SU-DHL-6 (cell line): ENCODE data around the gene ZNF138.

Source experiments
- H2AFZ ChIP-seq: fragments of 200-600 bp; sonication (generic); 2 replicates; pipeline ENCODE4 v1.6.1; 2014; ENCODE audit warnings: low read depth, mild to moderate bottlenecking, moderate library complexity, mixed read lengths, antibody characterized with exemption, low read length; ENCODE audit not compliant: severe bottlenecking
- H3F3A ChIP-seq: fragments of 200-600 bp; shearing (Covaris generic); 2 replicates; pipeline ENCODE4 v1.6.0; 2016; ENCODE audit warnings: antibody characterized with exemption, mild to moderate bottlenecking; ENCODE audit not compliant: insufficient read depth
- H3K27ac ChIP-seq: fragments of 200-600 bp; sonication (generic); 2 replicates; pipeline ENCODE4 v1.5.1; 2016; ENCODE audit warnings: low read depth, mild to moderate bottlenecking, low read length, moderate library complexity, mixed read lengths
- H3K27me3 ChIP-seq: fragments of 200-600 bp; sonication (generic), shearing (Covaris generic); 2 replicates; pipeline ENCODE4 v1.6.0; 2014; ENCODE audit warnings: mild to moderate bottlenecking, low read length
- H3K36me3 ChIP-seq: fragments of 200-600 bp; sonication (generic); 2 replicates; pipeline ENCODE4 v1.6.1; 2014; ENCODE audit warnings: mild to moderate bottlenecking, low read length, mixed read lengths
- H3K4me2 ChIP-seq: fragments of 300-600, 200-600 bp; shearing (Covaris generic), sonication (generic); 2 replicates; pipeline ENCODE4 v1.6.0; 2014; ENCODE audit warnings: low read length, low read depth, mild to moderate bottlenecking; ENCODE audit not compliant: poor library complexity, severe bottlenecking
- H3K4me3 ChIP-seq: fragments of 200-600 bp; sonication (generic); 2 replicates; pipeline ENCODE4 v1.5.1; 2014; ENCODE audit warnings: antibody characterized with exemption, low read length, mild to moderate bottlenecking, mixed read lengths; ENCODE audit not compliant: insufficient read depth, poor library complexity, severe bottlenecking
- H3K79me2 ChIP-seq: fragments of 200-600 bp; sonication (generic); 2 replicates; pipeline ENCODE4 v1.6.1; 2014; ENCODE audit warnings: mild to moderate bottlenecking, low read length, moderate library complexity; ENCODE audit not compliant: insufficient read depth
- H3K9ac ChIP-seq: fragments of 200-600 bp; sonication (generic); 2 replicates; pipeline ENCODE4 v1.7.0; 2014; ENCODE audit warnings: mild to moderate bottlenecking, low read length
- H3K9me2 ChIP-seq: fragments of 200-600 bp; sonication (generic); replicated peaks from 2 replicates; pipeline ENCODE4 v1.6.1; 2014; ENCODE audit warnings: low read length; ENCODE audit not compliant: insufficient read depth
- H3K9me3 ChIP-seq: fragments of 200-600 bp; sonication (generic); 2 replicates; pipeline ENCODE4 v1.6.1; 2014; ENCODE audit warnings: low read length, mixed read lengths; ENCODE audit not compliant: insufficient read depth
- H4K20me1 ChIP-seq: fragments of 200-600 bp; sonication (generic); 2 replicates; pipeline ENCODE4 v1.6.1; 2014; ENCODE audit warnings: low read depth, mild to moderate bottlenecking, antibody characterized with exemption, low read length, moderate library complexity, mixed read lengths
- EZH2phosphoT487 ChIP-seq: fragments of 200-600 bp; sonication (generic), shearing (Covaris generic); conservative IDR thresholded peaks from 2 replicates; pipeline ENCODE4 v1.6.1; 2018; ENCODE audit warnings: mild to moderate bottlenecking, antibody characterized with exemption, low read length, moderate library complexity, mixed read lengths
- TF ChIP-seq, protein P1 (sequence below): fragments of 200-600 bp; sonication (generic); IDR thresholded peaks from one replicate; pipeline ENCODE4 v1.5.1; 2017; ENCODE audit warnings: antibody characterized with exemption, mild to moderate bottlenecking, low read length, moderate library complexity; ENCODE audit not compliant: insufficient read depth, poor library complexity, severe bottlenecking

ZNF138 gene

DNA sequence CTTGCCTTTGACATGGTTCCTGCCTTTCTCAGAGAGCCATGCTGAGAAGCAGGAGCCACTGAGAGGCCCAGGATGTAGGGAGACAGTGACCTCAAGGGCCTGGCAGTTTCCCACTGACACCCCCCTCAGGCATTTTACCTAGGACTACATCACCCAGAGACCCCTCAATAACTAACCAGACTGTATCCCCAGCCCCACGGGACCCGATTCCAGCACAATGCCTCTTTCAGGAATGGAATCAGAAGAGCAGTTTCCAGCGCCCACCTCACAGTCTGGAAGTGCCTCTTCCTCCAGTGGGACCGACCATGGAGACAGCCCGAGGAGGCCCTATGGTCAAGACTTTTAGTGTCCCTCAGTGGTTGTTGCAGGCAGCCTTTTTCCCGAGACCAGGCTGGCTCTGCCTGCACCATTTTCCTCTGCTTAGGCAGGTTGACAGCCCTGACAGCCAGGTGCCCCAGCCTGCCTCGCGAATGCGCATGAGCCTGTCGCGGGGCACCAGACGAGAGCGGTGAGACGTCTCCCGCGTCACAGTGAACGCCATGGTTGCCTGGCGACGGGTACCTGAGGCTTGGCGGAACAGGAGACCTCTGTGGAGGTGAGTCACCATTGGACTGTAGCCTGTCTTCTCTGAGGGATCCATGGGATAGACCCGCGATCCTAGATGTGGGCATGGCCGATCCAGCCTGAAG, 80.5 kb downstream of the ZNF138 start:
- Histone ChIP-seq H3K9me2 (no peaks in the 10 kb centered on the region), H3K36me3 (no peaks in the 10 kb centered on the region), H3K79me2 (no peaks in the 10 kb centered on the region), H3K9ac (no peak overlapping the region), H3K27ac (no peak overlapping the region), H3F3A (no peaks in the 10 kb centered on the region), H3K4me3 (no peak overlapping the region), H4K20me1 (no peaks in the 10 kb centered on the region), H3K27me3 (no peaks in the 10 kb centered on the region), H3K9me3 (no peaks in the 10 kb centered on the region), H3K4me2 (no peak overlapping the region), H2AFZ (no peak overlapping the region)
- TF ChIP-seq EZH2phosphoT487, result no peak
- TF ChIP-seq, protein P1, sequence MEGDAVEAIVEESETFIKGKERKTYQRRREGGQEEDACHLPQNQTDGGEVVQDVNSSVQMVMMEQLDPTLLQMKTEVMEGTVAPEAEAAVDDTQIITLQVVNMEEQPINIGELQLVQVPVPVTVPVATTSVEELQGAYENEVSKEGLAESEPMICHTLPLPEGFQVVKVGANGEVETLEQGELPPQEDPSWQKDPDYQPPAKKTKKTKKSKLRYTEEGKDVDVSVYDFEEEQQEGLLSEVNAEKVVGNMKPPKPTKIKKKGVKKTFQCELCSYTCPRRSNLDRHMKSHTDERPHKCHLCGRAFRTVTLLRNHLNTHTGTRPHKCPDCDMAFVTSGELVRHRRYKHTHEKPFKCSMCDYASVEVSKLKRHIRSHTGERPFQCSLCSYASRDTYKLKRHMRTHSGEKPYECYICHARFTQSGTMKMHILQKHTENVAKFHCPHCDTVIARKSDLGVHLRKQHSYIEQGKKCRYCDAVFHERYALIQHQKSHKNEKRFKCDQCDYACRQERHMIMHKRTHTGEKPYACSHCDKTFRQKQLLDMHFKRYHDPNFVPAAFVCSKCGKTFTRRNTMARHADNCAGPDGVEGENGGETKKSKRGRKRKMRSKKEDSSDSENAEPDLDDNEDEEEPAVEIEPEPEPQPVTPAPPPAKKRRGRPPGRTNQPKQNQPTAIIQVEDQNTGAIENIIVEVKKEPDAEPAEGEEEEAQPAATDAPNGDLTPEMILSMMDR, result no peak

DNA sequence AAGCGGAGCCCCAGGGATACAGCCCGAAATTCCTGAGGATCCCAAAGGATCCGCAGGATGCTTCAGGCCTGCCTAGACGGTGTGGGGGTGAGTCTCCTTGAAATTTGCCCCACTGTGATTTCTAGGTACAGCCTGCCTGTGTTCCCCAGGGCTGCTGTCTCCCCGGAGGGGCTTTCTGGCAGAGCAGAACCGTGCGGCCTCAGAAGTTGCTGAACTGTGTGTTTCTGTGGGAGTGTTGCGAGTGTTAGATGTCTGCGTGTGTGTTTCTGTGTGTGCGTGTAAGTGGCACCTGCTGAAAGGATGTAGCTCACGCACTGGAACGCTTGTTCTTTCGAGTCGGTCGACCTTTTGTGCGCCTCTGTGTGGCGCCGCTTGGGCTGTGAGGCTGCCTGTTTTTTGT, 81.0 kb downstream of the ZNF138 start:
- no peaks in the 10 kb centered on the region for H3K36me3 ChIP-seq
- H3K9me2 ChIP-seq, result no peaks in the 10 kb centered on the region
- H2AFZ ChIP-seq, result no peak overlapping the region
- H3K9ac ChIP-seq, result no peak overlapping the region
- no peak for TF ChIP-seq EZH2phosphoT487
- TF ChIP-seq, protein P1, result no peak
- no peak overlapping the region for H3K4me2 ChIP-seq
- H3K27ac ChIP-seq, result no peak overlapping the region
- H3F3A ChIP-seq, result no peaks in the 10 kb centered on the region
- no peak overlapping the region for H3K4me3 ChIP-seq
- no peaks in the 10 kb centered on the region for H4K20me1 ChIP-seq
- H3K27me3 ChIP-seq, result no peaks in the 10 kb centered on the region
- H3K9me3 ChIP-seq, result no peaks in the 10 kb centered on the region
- H3K79me2 ChIP-seq, result no peaks in the 10 kb centered on the region

DNA sequence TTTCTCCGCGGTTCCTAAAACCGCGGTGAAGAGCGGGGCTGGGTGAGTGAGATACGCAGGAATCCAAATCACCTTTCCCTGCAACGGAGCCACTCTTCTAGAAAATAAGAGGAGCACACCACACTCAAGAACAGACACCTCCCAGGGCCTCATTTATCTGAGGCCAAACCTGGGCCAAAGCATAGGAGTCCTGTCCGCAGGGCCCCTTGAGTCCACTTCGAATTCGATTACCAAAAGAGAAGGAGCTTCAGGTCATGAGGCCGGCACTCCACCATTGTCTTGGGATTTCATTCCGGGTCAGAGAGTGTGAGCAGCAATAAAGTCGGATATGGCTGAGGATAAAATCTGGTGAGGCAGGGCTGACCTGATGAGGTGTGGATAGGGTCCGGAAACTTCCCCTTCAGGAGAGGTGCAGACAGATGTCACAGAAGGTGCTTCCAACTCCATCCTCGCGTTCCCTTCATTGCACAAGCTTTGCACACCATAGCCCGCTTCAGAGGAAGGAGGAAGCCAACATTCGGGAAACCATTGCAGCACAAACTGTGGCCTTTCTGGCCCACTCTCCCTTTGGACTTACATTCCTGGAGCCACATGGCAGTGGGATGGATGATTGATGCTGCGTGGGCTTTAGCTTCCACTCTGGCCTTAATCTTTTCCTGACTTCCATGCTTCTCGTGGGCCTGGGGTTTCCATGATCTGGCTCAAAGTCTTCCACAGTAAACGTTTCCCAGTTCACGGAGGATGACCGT, 81.6 kb downstream of the ZNF138 start:
- no peaks in the 10 kb centered on the region for H3F3A ChIP-seq
- TF ChIP-seq EZH2phosphoT487, result no peak
- TF ChIP-seq, protein P1, result no peak
- H3K9me3 ChIP-seq, result no peaks in the 10 kb centered on the region
- no peak overlapping the region for H3K4me3 ChIP-seq
- no peaks in the 10 kb centered on the region for H4K20me1 ChIP-seq
- H3K4me2 ChIP-seq, result no peak overlapping the region
- H3K36me3 ChIP-seq, result no peaks in the 10 kb centered on the region
- no peaks in the 10 kb centered on the region for H3K79me2 ChIP-seq
- H3K27ac ChIP-seq, result no peak overlapping the region
- H3K9ac ChIP-seq, result no peak overlapping the region
- no peak overlapping the region for H2AFZ ChIP-seq
- H3K27me3 ChIP-seq, result no peaks in the 10 kb centered on the region
- H3K9me2 ChIP-seq, result no peaks in the 10 kb centered on the region
